Measurements from ENCODE around the gene PLCG1. TPM values are rescaled to one million over a fixed set of nuclear protein-coding genes. Genes with fewer than 3 reads are reported as not detected.

The PLCG1 gene
- total RNA-seq, 1 donor from 2014 or later, result 61.1 TPM

- H3K36me3 Mint-ChIP-seq (ENCODE audit: low read depth), result peaks cover 86% of the 10 kb centered on the region
- CTCF ChIA-PET, result interaction anchor here (9.7 kb wide), 1 partner anchor 173 kb away, joined by 161 read pairs; the partner anchor contains the start of gene LPIN3
- H3K27ac Mint-ChIP-seq, result no peak overlapping the region
- POLR2A ChIA-PET, result no interaction called here
- ATAC-seq (ENCODE audit: low read depth) (no peak), DNase-seq (no peak)
- intact Hi-C loops (cut with micrococcal nuclease), result no loop called here
- no peak for TF ChIP-seq CTCF (IDR thresholded peaks at IDR 0.05)
- no peaks in the 10 kb centered on the region for H3K27me3 Mint-ChIP-seq
- no peak overlapping the region for H3K4me3 Mint-ChIP-seq
- H3K4me1 Mint-ChIP-seq, result peaks cover 12% of the 10 kb centered on the region
- no peaks in the 10 kb centered on the region for H3K9me3 Mint-ChIP-seq
Measured at GRCh38 chr20:41167118-41167470, 29.8 kb downstream of the PLCG1 start.

- H3K4me3 Mint-ChIP-seq, result no peak overlapping the region
- DNase-seq (no peak), ATAC-seq (ENCODE audit: low read depth) (peak; percentile 25)
- H3K27me3 Mint-ChIP-seq, result no peaks in the 10 kb centered on the region
- no peak overlapping the region for H3K27ac Mint-ChIP-seq
- CTCF ChIA-PET, result interaction anchor here (9.7 kb wide), 1 partner anchor 173 kb away, joined by 161 read pairs; the partner anchor contains the start of gene LPIN3
- intact Hi-C loops (cut with micrococcal nuclease), result no loop called here
- TF ChIP-seq CTCF (IDR thresholded peaks at IDR 0.05), result no peak
- no peaks in the 10 kb centered on the region for H3K9me3 Mint-ChIP-seq
- H3K36me3 Mint-ChIP-seq (ENCODE audit: low read depth), result peaks cover 84% of the 10 kb centered on the region
- POLR2A ChIA-PET, result interaction anchor here (0.5 to 0.9 kb wide), 2 partner anchors 8 to 124 kb away, joined by 3 to 4 read pairs; no protein-coding TSS in a partner anchor
- H3K4me1 Mint-ChIP-seq, result peaks cover 11% of the 10 kb centered on the region
Measured at GRCh38 chr20:41167481-41168253, 30.3 kb downstream of the PLCG1 start.

- no peak for ATAC-seq (ENCODE audit: low read depth)
- Mint-ChIP-seq H3K27ac (no peak overlapping the region), H3K27me3 (no peaks in the 10 kb centered on the region), H3K36me3 (ENCODE audit: low read depth) (peaks cover 84% of the 10 kb centered on the region), H3K9me3 (no peaks in the 10 kb centered on the region), H3K4me1 (peaks cover 10% of the 10 kb centered on the region), H3K4me3 (no peak overlapping the region)
- ChIA-PET CTCF (interaction anchor here (1.4 to 9.7 kb wide), 2 partner anchors 33 to 172 kb away, joined by 5 to 161 read pairs; partner anchors contain the start of gene LPIN3), POLR2A (interaction anchor here (0.9 kb wide), 1 partner anchor 9 kb away, joined by 3 read pairs; no protein-coding TSS in a partner anchor)
- intact Hi-C loops (cut with micrococcal nuclease), result no loop called here
- TF ChIP-seq CTCF (IDR thresholded peaks at IDR 0.05), result no peak
- no peak for DNase-seq
Measured at GRCh38 chr20:41168281-41169161, 31.2 kb downstream of the PLCG1 start.

- H3K4me1 Mint-ChIP-seq, result peaks cover 10% of the 10 kb centered on the region
- H3K9me3 Mint-ChIP-seq, result no peaks in the 10 kb centered on the region
- ATAC-seq (ENCODE audit: low read depth) (no peak), DNase-seq (no peak)
- POLR2A ChIA-PET, result no interaction called here
- H3K27me3 Mint-ChIP-seq, result no peaks in the 10 kb centered on the region
- no peak overlapping the region for H3K4me3 Mint-ChIP-seq
- intact Hi-C loops (cut with micrococcal nuclease), result no loop called here
- H3K27ac Mint-ChIP-seq, result no peak overlapping the region
- no peak for TF ChIP-seq CTCF (IDR thresholded peaks at IDR 0.05)
- H3K36me3 Mint-ChIP-seq (ENCODE audit: low read depth), result peaks cover 84% of the 10 kb centered on the region
- CTCF ChIA-PET, result interaction anchor here (1.4 to 9.7 kb wide), 2 partner anchors 34 to 171 kb away, joined by 5 to 161 read pairs; partner anchors contain the start of gene LPIN3
Measured at GRCh38 chr20:41169162-41169690, 31.9 kb downstream of the PLCG1 start.

Data from activated B cell treated with CpG ODN at 0.5 μM for 24 hours (primary cell).